ENCODE data around the gene ABCA5. TPM values are rescaled to one million over a fixed set of nuclear protein-coding genes. Genes with fewer than 3 reads are reported as not detected.

Gene ABCA5
- polyA plus RNA-seq, 1 of the 3 experiments (the other 2 are of a cell fraction): 2.0 TPM

- Histone ChIP-seq H2AFZ (ENCODE audit: low read depth) (no peak overlapping the region), H3K9me3 (no peaks in the 10 kb centered on the region), H4K20me1 (ENCODE audit: insufficient read depth) (no peaks in the 10 kb centered on the region), H3K4me2 (no peak overlapping the region), H3K9ac (no peak overlapping the region), H3K36me3 (replicated peaks in 1 of 2; ENCODE audit: control insufficient read depth in 1 of 2, insufficient read depth in 2 of 2, low read length in 1 of 2) (no peaks in the 10 kb centered on the region), H3K4me1 (ENCODE audit: control insufficient read depth in 1 of 2, insufficient read depth in 2 of 2, low read depth in 1 of 2, low read length in 1 of 2) (no peaks in the 10 kb centered on the region), H3K9me2 (no peaks in the 10 kb centered on the region), H3K27ac (ENCODE audit: low read depth in 2 of 2, low read length in 1 of 2) (no peak overlapping the region), H3K27me3 (ENCODE audit: insufficient read depth) (0 out of 2 replicates have a peak, but pooled peaks cover 3% of the 10 kb centered on the region), H3K79me2 (ENCODE audit: insufficient read depth) (no peaks in the 10 kb centered on the region), H3F3A (replicated peaks; ENCODE audit: insufficient read depth) (no peaks in the 10 kb centered on the region), H3K4me3 (ENCODE audit: low read depth in 2 of 2, low read length in 1 of 2) (no peak overlapping the region)
- DNase-seq: no peak
- ChIA-PET CTCF (interaction anchor here (1.5 to 2.2 kb wide), 2 partner anchors 32 to 162 kb away, joined by 4 to 8 read pairs; no protein-coding TSS in a partner anchor), POLR2A (no interaction called here)
- 76% methylated on average over 2 of the region's 2 CpGs for whole genome bisulfite sequencing (ENCODE audit: low lambda C conversion rate)
- no peak for TF ChIP-seq RXRA (IDR thresholded peaks at IDR 0.05; ENCODE audit: borderline replicate concordance, low read depth)
- TF ChIP-seq NRF1 (IDR thresholded peaks at IDR 0.05; ENCODE audit: low read depth, low read length): no peak
- TF ChIP-seq, protein P1, sequence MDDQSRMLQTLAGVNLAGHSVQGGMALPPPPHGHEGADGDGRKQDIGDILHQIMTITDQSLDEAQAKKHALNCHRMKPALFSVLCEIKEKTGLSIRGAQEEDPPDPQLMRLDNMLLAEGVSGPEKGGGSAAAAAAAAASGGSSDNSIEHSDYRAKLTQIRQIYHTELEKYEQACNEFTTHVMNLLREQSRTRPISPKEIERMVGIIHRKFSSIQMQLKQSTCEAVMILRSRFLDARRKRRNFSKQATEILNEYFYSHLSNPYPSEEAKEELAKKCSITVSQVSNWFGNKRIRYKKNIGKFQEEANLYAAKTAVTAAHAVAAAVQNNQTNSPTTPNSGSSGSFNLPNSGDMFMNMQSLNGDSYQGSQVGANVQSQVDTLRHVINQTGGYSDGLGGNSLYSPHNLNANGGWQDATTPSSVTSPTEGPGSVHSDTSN (IDR thresholded peaks at IDR 0.05): no peak
- TF ChIP-seq RAD21 (IDR thresholded peaks at IDR 0.05; ENCODE audit: low read length): no peak
Measured at GRCh38 chr17:69363488-69364210, 36.7 kb upstream of the ABCA5 start.

DNA sequence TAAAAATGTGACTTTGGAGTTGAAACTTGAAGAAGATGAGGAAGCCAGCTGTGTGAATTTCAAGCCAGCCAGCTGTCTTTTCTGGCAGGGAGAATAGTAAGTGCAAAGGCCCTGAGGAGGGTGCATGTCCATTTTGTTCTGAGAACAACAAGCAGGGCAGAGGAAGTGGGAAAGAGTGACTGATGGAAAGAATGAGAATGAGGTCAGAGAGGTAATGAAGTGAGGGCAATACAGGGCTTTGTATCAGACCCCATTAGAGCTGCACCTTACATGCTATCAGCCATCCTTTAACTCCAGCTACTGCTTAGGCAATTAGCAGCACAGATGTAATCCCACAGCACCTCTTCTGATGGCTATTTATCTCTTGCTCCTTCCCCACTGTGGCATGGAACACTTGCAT is 34.2 kb upstream of the ABCA5 start:
- Histone ChIP-seq H3K9me3 (no peaks in the 10 kb centered on the region), H4K20me1 (ENCODE audit: insufficient read depth) (no peaks in the 10 kb centered on the region), H3K79me2 (ENCODE audit: insufficient read depth) (no peaks in the 10 kb centered on the region), H3K9me2 (no peaks in the 10 kb centered on the region), H2AFZ (ENCODE audit: low read depth) (no peak overlapping the region), H3K36me3 (replicated peaks in 1 of 2; ENCODE audit: control insufficient read depth in 1 of 2, insufficient read depth in 2 of 2, low read length in 1 of 2) (no peaks in the 10 kb centered on the region), H3K4me2 (no peak overlapping the region), H3F3A (replicated peaks; ENCODE audit: insufficient read depth) (no peaks in the 10 kb centered on the region), H3K4me1 (ENCODE audit: control insufficient read depth in 1 of 2, insufficient read depth in 2 of 2, low read depth in 1 of 2, low read length in 1 of 2) (no peaks in the 10 kb centered on the region), H3K4me3 (ENCODE audit: low read depth in 2 of 2, low read length in 1 of 2) (no peak overlapping the region), H3K27me3 (ENCODE audit: insufficient read depth) (0 out of 2 replicates have a peak, but pooled peaks cover 3% of the 10 kb centered on the region), H3K27ac (ENCODE audit: low read depth in 2 of 2, low read length in 1 of 2) (no peak overlapping the region), H3K9ac (no peak overlapping the region)
- TF ChIP-seq RXRA (IDR thresholded peaks at IDR 0.05; ENCODE audit: borderline replicate concordance, low read depth) (no peak), MXI1 (IDR thresholded peaks at IDR 0.05; ENCODE audit: low read depth, low read length) (no peak), EZH2phosphoT487 (IDR thresholded peaks at IDR 0.05; ENCODE audit: borderline replicate concordance, low read depth) (no peak)
- ChIA-PET POLR2A (no interaction called here), CTCF (interaction anchor here (0.7 to 1.3 kb wide), 5 partner anchors 8 to 589 kb away, joined by 3 to 4 read pairs (median 3); no protein-coding TSS in a partner anchor)
- no peak for DNase-seq

DNA sequence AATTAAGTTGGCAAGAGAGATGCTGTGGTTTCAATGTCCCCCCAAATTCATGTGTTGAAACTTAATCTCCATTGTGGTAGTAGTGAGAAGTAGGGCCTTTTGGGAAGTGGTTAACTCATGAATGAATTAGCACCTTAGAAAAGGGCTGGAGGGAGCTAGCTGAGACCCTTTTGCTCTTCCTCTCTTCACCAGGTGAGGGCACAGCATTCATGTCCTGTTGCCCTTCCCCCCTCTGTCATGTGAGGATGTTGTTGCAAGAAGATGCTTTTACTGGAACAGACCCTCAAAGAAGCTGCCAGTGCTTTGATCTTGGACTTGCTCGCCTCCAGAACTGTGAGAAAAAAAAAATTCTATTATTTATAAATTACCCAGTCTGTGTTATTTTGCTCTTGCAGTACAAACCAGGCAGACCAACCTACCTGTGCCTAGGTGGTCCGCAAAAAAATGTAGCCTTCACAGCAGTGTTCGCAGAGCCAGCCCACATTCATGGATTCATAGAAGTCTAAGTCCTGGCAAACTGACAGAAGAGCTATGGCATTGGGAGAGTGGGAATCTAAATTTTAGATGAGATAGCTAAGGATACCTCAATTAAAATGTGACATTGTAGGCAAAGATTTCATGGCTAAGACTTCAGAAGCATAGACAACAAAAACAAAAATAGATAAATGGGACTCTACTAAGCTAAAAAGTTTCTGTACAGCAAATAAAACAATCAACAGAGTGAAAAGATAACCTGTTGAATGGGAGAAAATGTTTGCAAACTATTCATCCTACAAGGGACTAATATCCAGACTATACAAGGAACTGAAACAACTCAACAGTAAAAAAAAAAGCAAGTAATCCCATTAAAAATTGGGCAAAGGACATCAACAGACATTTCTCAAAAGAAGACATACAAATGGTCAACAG is 32.0 kb upstream of the ABCA5 start:
- no peak overlapping the region for H3K4me2 ChIP-seq
- no peaks in the 10 kb centered on the region for H3K9me3 ChIP-seq
- no peaks in the 10 kb centered on the region for H3K4me1 ChIP-seq (ENCODE audit: control insufficient read depth in 1 of 2, insufficient read depth in 2 of 2, low read depth in 1 of 2, low read length in 1 of 2)
- ChIA-PET POLR2A (no interaction called here), CTCF (interaction anchor here (0.6 to 2.6 kb wide), 14 partner anchors 10 to 1270 kb away, joined by 3 to 17 read pairs (median 4); no protein-coding TSS in a partner anchor)
- 58% methylated on average over 3 of the region's 3 CpGs for WGBS (ENCODE audit: low lambda C conversion rate)
- DNase-seq: peak; percentile 36
- H3K36me3 ChIP-seq (replicated peaks in 1 of 2; ENCODE audit: control insufficient read depth in 1 of 2, insufficient read depth in 2 of 2, low read length in 1 of 2): no peaks in the 10 kb centered on the region
- H3K27ac ChIP-seq (ENCODE audit: low read depth in 2 of 2, low read length in 1 of 2): no peak overlapping the region
- H3K79me2 ChIP-seq (ENCODE audit: insufficient read depth): no peaks in the 10 kb centered on the region
- no peaks in the 10 kb centered on the region for H4K20me1 ChIP-seq (ENCODE audit: insufficient read depth)
- no peak overlapping the region for H3K4me3 ChIP-seq (ENCODE audit: low read depth in 2 of 2, low read length in 1 of 2)
- H3K9ac ChIP-seq: no peak overlapping the region
- H3K9me2 ChIP-seq: no peaks in the 10 kb centered on the region
- no peaks in the 10 kb centered on the region for H3F3A ChIP-seq (replicated peaks; ENCODE audit: insufficient read depth)
- no peak overlapping the region for H2AFZ ChIP-seq (ENCODE audit: low read depth)
- no peaks in the 10 kb centered on the region for H3K27me3 ChIP-seq (ENCODE audit: insufficient read depth)
- no peak for TF ChIP-seq SIN3A (IDR thresholded peaks at IDR 0.05; ENCODE audit: borderline replicate concordance, low read depth, low read length)
- TF ChIP-seq FOXM1 (IDR thresholded peaks at IDR 0.05; ENCODE audit: low read depth): no peak
- peak; percentile 61 for TF ChIP-seq RAD21 (IDR thresholded peaks at IDR 0.05; ENCODE audit: low read length)
- TF ChIP-seq ELF1 (IDR thresholded peaks at IDR 0.05): no peak
- no peak for TF ChIP-seq POLR2AphosphoS5 (IDR thresholded peaks at IDR 0.05; ENCODE audit: low read depth, low read length)
- no peak for TF ChIP-seq NRF1 (IDR thresholded peaks at IDR 0.05; ENCODE audit: low read depth, low read length)
- TF ChIP-seq, protein P2, sequence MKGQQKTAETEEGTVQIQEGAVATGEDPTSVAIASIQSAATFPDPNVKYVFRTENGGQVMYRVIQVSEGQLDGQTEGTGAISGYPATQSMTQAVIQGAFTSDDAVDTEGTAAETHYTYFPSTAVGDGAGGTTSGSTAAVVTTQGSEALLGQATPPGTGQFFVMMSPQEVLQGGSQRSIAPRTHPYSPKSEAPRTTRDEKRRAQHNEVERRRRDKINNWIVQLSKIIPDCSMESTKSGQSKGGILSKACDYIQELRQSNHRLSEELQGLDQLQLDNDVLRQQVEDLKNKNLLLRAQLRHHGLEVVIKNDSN (IDR thresholded peaks at IDR 0.05; ENCODE audit: borderline replicate concordance, low read depth): no peak
- no peak for TF ChIP-seq GATA2 (CRISPR knock-in tag; IDR thresholded peaks at IDR 0.05)
- TF ChIP-seq, protein P3, sequence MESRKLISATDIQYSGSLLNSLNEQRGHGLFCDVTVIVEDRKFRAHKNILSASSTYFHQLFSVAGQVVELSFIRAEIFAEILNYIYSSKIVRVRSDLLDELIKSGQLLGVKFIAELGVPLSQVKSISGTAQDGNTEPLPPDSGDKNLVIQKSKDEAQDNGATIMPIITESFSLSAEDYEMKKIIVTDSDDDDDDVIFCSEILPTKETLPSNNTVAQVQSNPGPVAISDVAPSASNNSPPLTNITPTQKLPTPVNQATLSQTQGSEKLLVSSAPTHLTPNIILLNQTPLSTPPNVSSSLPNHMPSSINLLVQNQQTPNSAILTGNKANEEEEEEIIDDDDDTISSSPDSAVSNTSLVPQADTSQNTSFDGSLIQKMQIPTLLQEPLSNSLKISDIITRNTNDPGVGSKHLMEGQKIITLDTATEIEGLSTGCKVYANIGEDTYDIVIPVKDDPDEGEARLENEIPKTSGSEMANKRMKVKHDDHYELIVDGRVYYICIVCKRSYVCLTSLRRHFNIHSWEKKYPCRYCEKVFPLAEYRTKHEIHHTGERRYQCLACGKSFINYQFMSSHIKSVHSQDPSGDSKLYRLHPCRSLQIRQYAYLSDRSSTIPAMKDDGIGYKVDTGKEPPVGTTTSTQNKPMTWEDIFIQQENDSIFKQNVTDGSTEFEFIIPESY (IDR thresholded peaks at IDR 0.05; ENCODE audit: borderline replicate concordance, low read depth): no peak
- TF ChIP-seq RCOR1 (IDR thresholded peaks at IDR 0.05; ENCODE audit: low read length): no peak
- TF ChIP-seq TAF1 (IDR thresholded peaks at IDR 0.05; ENCODE audit: borderline replicate concordance, low read depth, low read length): no peak

Data from SK-N-SH (cell line).